Psoas muscle (tissue), 8 donors: Measurements from ENCODE around the gene TUBAL3. TPM values are rescaled to one million over a fixed set of nuclear protein-coding genes. Genes with fewer than 3 reads are reported as not detected.

ENCODE experiments used
- ATAC-seq, 4 donors: fragments of 200-7000 bp; cut with Tn5 transposase; one replicate each; pipeline ENCODE4 v1.9.1; 2020; ENCODE audit warnings: moderate library complexity in 3 of 4, mild to moderate bottlenecking in 2 of 4
- DNase-seq, 2 donors: peaks; one replicate each; pipeline ENCODE4 v3.0.0-alpha.2; 2020
- H3K27ac ChIP-seq: fragments of 200-600 bp; one replicate; pipeline ENCODE4 v1.8.0; 2022
- H3K27me3 ChIP-seq, 3 donors: fragments of 200-600 bp in 1 of 3; one replicate each; pipeline versions ENCODE4 v1.6.1 to v1.8.0; 2013 to 2022; ENCODE audit warnings: low read length in 2 of 3, mild to moderate bottlenecking in 2 of 3, moderate library complexity in 1 of 3; ENCODE audit not compliant: insufficient read depth in 3 of 3
- H3K36me3 ChIP-seq, 2 donors: fragments of 200-600 bp in 1 of 2; one replicate each; pipeline versions ENCODE4 v1.6.1 to v1.8.0; 2013 to 2022; ENCODE audit warnings: low read depth in 1 of 2, mild to moderate bottlenecking in 1 of 2, moderate library complexity in 1 of 2; ENCODE audit not compliant: insufficient read depth in 1 of 2
- H3K4me1 ChIP-seq: fragments of 200-600 bp; one replicate; pipeline ENCODE4 v1.8.0; 2022
- H3K4me3 ChIP-seq: fragments of 200-600 bp; one replicate; pipeline ENCODE4 v1.8.0; 2022; ENCODE audit warnings: mild to moderate bottlenecking
- H3K9me3 ChIP-seq: fragments of 200-600 bp; one replicate; pipeline ENCODE4 v1.8.0; 2022
- WGBS, 3 donors: extraction: QIAGEN DNeasy Blood & Tissue Kit; methylation state at CpG; one replicate each; pipeline versions ENCODE4 v1.1.6 to v1.1.7; 2013; 5-methylcytosine and 5-hydroxymethylcytosine counted together
- intact Hi-C, 2 donors: fragments of 100-400 bp; cut with DNase I; formaldehyde crosslinking; loops; one replicate each; pipeline versions ENCODE4 v1.11.0 to v1.14.2; 2022
- polyA plus RNA-seq, 3 donors: library from polyadenylated mRNA; stranded (reverse); fragments of 200-250 nt; gene quantifications; one replicate each; pipeline ENCODE4 v1.2.3, GENCODE V29; 2013
- total RNA-seq, 4 donors: library from RNA; stranded (reverse); fragmentation: NEBNext Ultra II Directional in 2 of 4; extraction: Animal tissue kit (Norgen Biotek cat#: 25700) in 2 of 4; gene quantifications; one replicate each; pipeline versions ENCODE4 v1.2.1 to v1.2.4, GENCODE V29; 2021 to 2023
- TF ChIP-seq, protein P1 (sequence below): fragments of 200-600 bp; IDR thresholded peaks from one replicate; pipeline ENCODE4 v1.8.0; 2022; ENCODE audit warnings: antibody characterized with exemption
- donor health status: healthy with polysubstance abuse.
- donor health status: DM: no; HTN: no; CAD: no; lungs with moderate emphysema.
- donor health status: Bipolar disorder and iron deficiency.
- donor health status: healthy.
- donor health status: DM: yes; HTN: yes; CAD: no.
- donor health status: DM: no; HTN: no; CAD: no.
- donor health status: DM: no; HTN: no; CAD: no.
- donor health status: DM: yes; HTN: yes; CAD: no.

TUBAL3 gene
- total and polyA plus RNA-seq, 7 donors, result 0.06 to 0.23 (median 0.15) TPM; not detected in 2

DNA sequence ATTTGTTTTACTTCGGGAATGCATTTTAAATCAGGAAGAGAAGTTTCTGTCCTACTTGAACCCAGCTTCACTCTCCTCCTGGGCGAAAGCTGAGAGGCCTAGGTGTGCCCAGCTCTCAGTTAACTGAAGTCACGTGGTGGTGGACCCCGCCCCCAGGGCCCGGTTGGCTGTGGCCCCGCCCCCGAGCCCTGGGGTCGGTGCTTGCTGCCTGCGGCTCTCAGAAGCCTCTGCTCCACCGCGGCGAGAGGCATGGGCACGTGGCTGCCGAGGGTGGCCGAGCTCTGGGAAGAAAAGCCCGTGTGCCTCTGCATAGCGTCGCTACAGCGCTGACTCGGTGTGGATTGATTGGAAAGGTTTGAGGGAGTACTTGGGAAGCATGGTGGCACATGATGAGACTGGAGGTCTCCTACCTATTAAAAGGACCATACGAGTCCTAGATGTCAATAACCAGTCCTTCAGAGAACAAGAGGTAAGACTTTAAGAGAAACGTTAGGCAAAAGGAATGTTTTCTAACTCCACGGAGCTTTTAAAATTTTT lies 41.8 kb upstream of the TUBAL3 start:
- TF ChIP-seq, protein P1, sequence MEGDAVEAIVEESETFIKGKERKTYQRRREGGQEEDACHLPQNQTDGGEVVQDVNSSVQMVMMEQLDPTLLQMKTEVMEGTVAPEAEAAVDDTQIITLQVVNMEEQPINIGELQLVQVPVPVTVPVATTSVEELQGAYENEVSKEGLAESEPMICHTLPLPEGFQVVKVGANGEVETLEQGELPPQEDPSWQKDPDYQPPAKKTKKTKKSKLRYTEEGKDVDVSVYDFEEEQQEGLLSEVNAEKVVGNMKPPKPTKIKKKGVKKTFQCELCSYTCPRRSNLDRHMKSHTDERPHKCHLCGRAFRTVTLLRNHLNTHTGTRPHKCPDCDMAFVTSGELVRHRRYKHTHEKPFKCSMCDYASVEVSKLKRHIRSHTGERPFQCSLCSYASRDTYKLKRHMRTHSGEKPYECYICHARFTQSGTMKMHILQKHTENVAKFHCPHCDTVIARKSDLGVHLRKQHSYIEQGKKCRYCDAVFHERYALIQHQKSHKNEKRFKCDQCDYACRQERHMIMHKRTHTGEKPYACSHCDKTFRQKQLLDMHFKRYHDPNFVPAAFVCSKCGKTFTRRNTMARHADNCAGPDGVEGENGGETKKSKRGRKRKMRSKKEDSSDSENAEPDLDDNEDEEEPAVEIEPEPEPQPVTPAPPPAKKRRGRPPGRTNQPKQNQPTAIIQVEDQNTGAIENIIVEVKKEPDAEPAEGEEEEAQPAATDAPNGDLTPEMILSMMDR, result no peak
- H3K9me3 ChIP-seq, result no peaks in the 10 kb centered on the region
- no peaks in the 10 kb centered on the region for H3K27me3 ChIP-seq
- H3K4me3 ChIP-seq, result peak overlapping the region; percentile 69
- intact Hi-C loops, result no loop called here
- WGBS, 3 donors, result 2 to 5% (median 2%) methylated on average over 23 of the region's 23 CpGs
- DNase-seq (peak; percentile 92 to 93), ATAC-seq (peak; percentile 91 to 94 (median 92))
- peaks cover 45% of the 10 kb centered on the region for H3K4me1 ChIP-seq
- no peaks in the 10 kb centered on the region for H3K36me3 ChIP-seq
- H3K27ac ChIP-seq, result peak overlapping the region; percentile 74

DNA sequence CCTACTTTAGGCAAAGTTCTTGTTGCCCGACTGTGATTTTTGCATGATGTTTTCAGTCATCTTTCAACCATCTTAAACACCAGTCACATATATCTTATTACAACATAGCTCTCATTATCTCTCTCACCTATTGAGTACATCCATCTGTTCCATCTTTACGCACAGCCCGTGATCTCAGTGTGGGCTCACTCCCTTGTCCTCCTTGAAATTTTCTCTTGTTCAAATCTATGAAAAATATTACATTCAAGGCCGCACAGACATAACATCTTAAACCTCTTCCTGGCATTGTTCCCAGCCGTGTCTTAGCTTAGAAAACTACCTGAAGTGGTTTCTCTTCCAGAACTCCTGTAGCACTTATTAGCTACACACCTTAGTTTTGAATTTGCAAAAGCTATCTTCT lies 40.4 kb upstream of the TUBAL3 start:
- no peak overlapping the region for H3K4me3 ChIP-seq

DNA sequence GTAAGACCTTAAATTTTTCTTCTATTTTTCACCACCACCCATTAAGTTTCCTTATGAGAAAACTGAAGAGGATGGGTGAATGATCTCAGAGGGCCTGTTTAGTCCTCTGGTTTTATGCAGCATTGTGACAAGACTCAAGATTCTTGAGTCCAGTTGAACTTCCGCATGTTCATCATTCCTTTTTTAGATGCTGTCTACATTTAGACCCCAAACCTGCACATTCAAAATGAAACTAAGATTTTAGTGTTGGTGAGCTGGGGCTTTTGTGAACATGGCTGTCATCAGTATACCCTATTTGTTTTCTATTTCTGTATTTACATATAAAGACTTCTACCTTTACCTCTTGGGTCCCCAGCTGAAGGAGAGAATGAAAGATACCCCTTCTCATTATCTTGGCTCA lies 38.8 kb upstream of the TUBAL3 start:
- Histone ChIP-seq H3K9me3 (no peaks in the 10 kb centered on the region), H3K27me3 (no peaks in the 10 kb centered on the region), H3K36me3 (no peaks in the 10 kb centered on the region), H3K4me1 (peaks cover 25% of the 10 kb centered on the region), H3K27ac (no peak overlapping the region), H3K4me3 (no peak overlapping the region)
- TF ChIP-seq, protein P1, result no peak
- DNase-seq (no peak), ATAC-seq (no peak)
- intact Hi-C loops, result loop anchor here (1.0 to 5.0 kb wide), 2 partner anchors 179 to 180 kb away; no protein-coding TSS in a partner anchor
- WGBS, 3 donors, result 87 to 94% (median 93%) methylated on average over 1 of the region's 1 CpG

More for the DNA sequence above, 40.4 kb upstream of the TUBAL3 start:
- intact Hi-C loops, result no loop called here
- DNase-seq, result no peak
- no peaks in the 10 kb centered on the region for H3K9me3 ChIP-seq
- H3K36me3 ChIP-seq, result no peaks in the 10 kb centered on the region
- H3K27me3 ChIP-seq, result no peaks in the 10 kb centered on the region
- WGBS, 3 donors, result 90 to 93% (median 93%) methylated on average over 5 of the region's 5 CpGs
- ATAC-seq, result no peak
- no peak overlapping the region for H3K27ac ChIP-seq
- peaks cover 38% of the 10 kb centered on the region for H3K4me1 ChIP-seq
- TF ChIP-seq, protein P1, result no peak

GRCh38 chr10:5442990-5443370 lies 38.4 kb upstream of the TUBAL3 start:
- H3K4me1 ChIP-seq, result peaks cover 25% of the 10 kb centered on the region
- TF ChIP-seq, protein P1, result no peak
- 83 to 90% (median 89%) methylated on average over 1 of the region's 1 CpG for WGBS, 3 donors
- no peaks in the 10 kb centered on the region for H3K27me3 ChIP-seq
- intact Hi-C loops, result loop anchor here (1.0 to 5.0 kb wide), 2 partner anchors 179 to 180 kb away; no protein-coding TSS in a partner anchor
- H3K36me3 ChIP-seq, result no peaks in the 10 kb centered on the region
- H3K27ac ChIP-seq, result no peak overlapping the region
- H3K4me3 ChIP-seq, result no peak overlapping the region
- no peaks in the 10 kb centered on the region for H3K9me3 ChIP-seq
- DNase-seq, result no peak
- ATAC-seq, result no peak
